ENCODE results near the gene BDKRB1. TPM values are rescaled to one million over a fixed set of nuclear protein-coding genes. Genes with fewer than 3 reads are reported as not detected.

BDKRB1 gene
- total and polyA plus RNA-seq, 4 experiments from 2014 or later = not detected

DNA sequence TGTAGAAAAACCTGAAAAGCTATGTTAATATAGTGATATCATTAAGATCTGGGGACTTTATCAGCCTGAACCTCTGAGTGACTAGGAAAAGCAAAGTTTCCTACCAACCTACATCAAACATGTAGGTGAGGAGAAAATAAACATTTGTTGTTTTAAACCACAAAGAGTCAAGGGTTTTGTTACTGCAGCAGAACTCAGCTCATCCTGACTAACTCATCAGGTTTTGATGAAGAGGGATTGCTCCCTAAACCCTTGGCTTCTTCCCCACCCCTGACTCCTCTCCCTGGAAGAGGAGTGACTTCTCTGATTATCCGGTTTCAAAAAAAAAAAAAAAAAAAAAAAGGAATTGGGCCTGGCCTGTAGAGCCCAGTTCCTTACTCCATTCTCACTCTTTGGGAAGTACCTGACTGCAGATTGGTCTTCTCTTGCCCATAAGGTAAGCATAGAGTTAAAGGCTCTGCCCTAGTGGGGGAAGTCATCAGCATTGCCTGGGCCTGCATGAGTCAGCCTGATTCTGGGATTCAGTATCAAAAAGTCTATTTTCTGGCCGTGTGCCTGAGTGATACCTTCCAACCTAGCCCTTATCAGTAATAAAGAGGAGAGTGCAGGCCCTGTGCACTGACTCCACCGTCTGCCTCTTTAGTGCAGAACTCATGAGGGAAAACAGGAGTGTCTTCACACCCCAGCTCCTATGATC, 16.9 kb downstream of the BDKRB1 start:
- H3K27ac Mint-ChIP-seq = no peak overlapping the region
- Histone ChIP-seq H3K4me3 (ENCODE audit: low read length in 2 of 2) (no peak overlapping the region), H3K36me3 (ENCODE audit: insufficient read depth, low read length) (no peaks in the 10 kb centered on the region), H3K4me1 (ENCODE audit: insufficient read depth, low read length) (no peaks in the 10 kb centered on the region), H3K27ac (ENCODE audit: low read depth, low read length) (no peak overlapping the region), H3K27me3 (ENCODE audit: insufficient read depth, low read length) (no peaks in the 10 kb centered on the region), H3K9me3 (ENCODE audit: control insufficient read depth in 1 of 2, low read length in 2 of 2) (peaks cover 0 to 5% of the 10 kb centered on the region in 2 donors)
- intact Hi-C loops (cut with micrococcal nuclease) = no loop called here
- peaks cover 0 to 3% (median under 1%) of the 10 kb centered on the region in 4 donors for H3K4me1 Mint-ChIP-seq
- CTCF ChIA-PET (ENCODE audit: partially characterized antibody) = interaction anchor here (9.2 kb wide), 1 partner anchor 172 kb away, joined by 114 read pairs; no protein-coding TSS in a partner anchor
- no peak for DNase-seq
- peaks cover 0 to 8% of the 10 kb centered on the region in 2 donors for H3K36me3 Mint-ChIP-seq
- H3K4me3 Mint-ChIP-seq = no peak overlapping the region
- no peaks in the 10 kb centered on the region for H3K27me3 Mint-ChIP-seq
- H3K9me3 Mint-ChIP-seq = peaks cover 0 to 19% (median 10%) of the 10 kb centered on the region in 8 donors
- POLR2A ChIA-PET (ENCODE audit: partially characterized antibody) = no interaction called here

DNA sequence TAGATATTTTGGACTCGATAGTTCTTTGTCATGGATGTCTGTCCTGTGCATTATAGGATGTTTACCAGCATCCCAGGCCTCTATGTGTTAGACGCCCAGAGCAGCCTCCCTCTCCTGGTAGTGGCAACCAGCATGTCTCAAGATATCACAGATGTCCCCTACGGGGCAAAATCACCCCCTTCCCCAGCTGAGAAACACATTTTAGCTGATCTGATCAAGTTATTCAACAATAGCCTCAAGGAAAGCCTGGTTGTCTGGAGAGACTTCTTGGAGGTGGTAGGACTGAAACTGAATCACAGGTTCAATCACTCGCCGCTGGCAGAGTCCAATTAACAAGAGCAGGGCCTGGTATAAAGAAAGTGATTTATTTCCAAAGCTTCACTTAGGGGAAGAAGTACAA, 17.6 kb downstream of the BDKRB1 start:
- intact Hi-C loops (cut with micrococcal nuclease) = loop anchor here (2.0 kb wide), 1 partner anchor 275 kb away; no protein-coding TSS in a partner anchor
- no peaks in the 10 kb centered on the region for H3K27me3 Mint-ChIP-seq
- H3K36me3 Mint-ChIP-seq = peaks cover 0 to 8% of the 10 kb centered on the region in 2 donors
- Histone ChIP-seq H3K4me1 (ENCODE audit: insufficient read depth, low read length) (no peaks in the 10 kb centered on the region), H3K27ac (ENCODE audit: low read depth, low read length) (no peak overlapping the region), H3K27me3 (ENCODE audit: insufficient read depth, low read length) (no peaks in the 10 kb centered on the region), H3K9me3 (ENCODE audit: control insufficient read depth in 1 of 2, low read length in 2 of 2) (peaks cover 0 to 11% of the 10 kb centered on the region in 2 donors), H3K36me3 (ENCODE audit: insufficient read depth, low read length) (no peaks in the 10 kb centered on the region), H3K4me3 (ENCODE audit: low read length in 2 of 2) (no peak overlapping the region)
- DNase-seq = no peak
- H3K9me3 Mint-ChIP-seq = peaks cover under 1 to 25% (median 14%) of the 10 kb centered on the region in 8 donors
- ChIA-PET POLR2A (ENCODE audit: partially characterized antibody) (no interaction called here), CTCF (ENCODE audit: partially characterized antibody) (interaction anchor here (1.2 to 9.2 kb wide), 5 partner anchors 12 to 712 kb away, joined by 3 to 114 read pairs (median 4); no protein-coding TSS in a partner anchor)
- no peak overlapping the region for H3K27ac Mint-ChIP-seq
- H3K4me3 Mint-ChIP-seq = no peak overlapping the region
- H3K4me1 Mint-ChIP-seq = peaks cover 0 to 3% (median under 1%) of the 10 kb centered on the region in 4 donors

DNA sequence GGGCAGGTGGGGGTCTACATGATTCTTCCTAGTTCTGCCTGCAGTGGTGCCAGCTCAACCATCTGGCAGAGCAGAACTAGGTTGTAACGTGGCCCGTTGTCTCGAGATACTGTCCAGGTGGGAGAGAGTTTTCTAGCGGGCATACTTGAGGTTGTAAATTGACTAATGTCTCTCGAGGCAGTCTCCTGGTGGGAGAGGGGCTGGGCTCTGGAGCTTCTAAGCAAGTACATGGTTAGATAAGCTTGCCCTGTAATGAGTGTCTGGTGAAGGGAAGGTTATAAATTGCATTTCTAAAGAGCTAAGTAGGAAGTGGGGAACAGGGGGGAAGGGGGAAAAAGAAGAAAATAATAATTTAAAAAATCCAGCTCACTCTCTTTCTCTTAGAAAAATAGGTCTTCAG, 18.1 kb downstream of the BDKRB1 start:
- peaks cover 0 to 8% of the 10 kb centered on the region in 2 donors for H3K36me3 Mint-ChIP-seq
- H3K36me3 ChIP-seq (ENCODE audit: insufficient read depth, low read length) = no peaks in the 10 kb centered on the region

DNA sequence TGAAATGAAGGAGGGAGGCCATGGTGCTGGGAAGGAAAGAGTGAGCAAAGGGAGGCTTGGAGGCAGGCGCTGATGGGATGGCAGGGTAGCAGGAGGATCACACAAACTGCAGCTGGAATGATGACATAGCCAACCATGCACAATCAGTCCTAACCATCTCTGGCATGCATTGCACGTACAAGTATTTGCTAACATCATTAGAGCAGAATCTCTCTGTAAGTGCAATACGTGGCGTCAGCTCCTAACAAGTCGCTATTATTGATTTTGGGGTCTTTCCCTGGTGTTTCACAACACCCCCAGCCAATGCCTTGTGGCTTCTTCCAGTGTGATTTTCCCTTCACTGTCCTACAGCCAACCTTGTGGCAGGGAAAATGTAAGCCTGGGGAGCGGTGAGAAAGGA, 18.5 kb downstream of the BDKRB1 start:
- H3K27ac Mint-ChIP-seq = no peak overlapping the region
- POLR2A ChIA-PET (ENCODE audit: partially characterized antibody) = no interaction called here

More for the DNA sequence above, 18.1 kb downstream of the BDKRB1 start:
- Histone ChIP-seq H3K27ac (ENCODE audit: low read depth, low read length) (no peak overlapping the region), H3K4me3 (ENCODE audit: low read length in 2 of 2) (no peak overlapping the region), H3K27me3 (ENCODE audit: insufficient read depth, low read length) (no peaks in the 10 kb centered on the region), H3K9me3 (ENCODE audit: control insufficient read depth in 1 of 2, low read length in 2 of 2) (peaks cover 0 to 11% of the 10 kb centered on the region in 2 donors), H3K4me1 (ENCODE audit: insufficient read depth, low read length) (no peaks in the 10 kb centered on the region)
- Mint-ChIP-seq H3K4me3 (no peak overlapping the region), H3K9me3 (peaks cover 2 to 28% (median 16%) of the 10 kb centered on the region in 8 donors), H3K27ac (no peak overlapping the region), H3K27me3 (no peaks in the 10 kb centered on the region), H3K4me1 (peaks cover 0 to 3% (median under 1%) of the 10 kb centered on the region in 4 donors)
- intact Hi-C loops (cut with micrococcal nuclease) = loop anchor here (2.0 kb wide), 1 partner anchor 275 kb away; no protein-coding TSS in a partner anchor
- CTCF ChIA-PET (ENCODE audit: partially characterized antibody) = interaction anchor here (0.7 to 9.2 kb wide), 7 partner anchors 12 to 713 kb away, joined by 3 to 114 read pairs (median 3); no protein-coding TSS in a partner anchor
- POLR2A ChIA-PET (ENCODE audit: partially characterized antibody) = no interaction called here
- no peak for DNase-seq

DNA sequence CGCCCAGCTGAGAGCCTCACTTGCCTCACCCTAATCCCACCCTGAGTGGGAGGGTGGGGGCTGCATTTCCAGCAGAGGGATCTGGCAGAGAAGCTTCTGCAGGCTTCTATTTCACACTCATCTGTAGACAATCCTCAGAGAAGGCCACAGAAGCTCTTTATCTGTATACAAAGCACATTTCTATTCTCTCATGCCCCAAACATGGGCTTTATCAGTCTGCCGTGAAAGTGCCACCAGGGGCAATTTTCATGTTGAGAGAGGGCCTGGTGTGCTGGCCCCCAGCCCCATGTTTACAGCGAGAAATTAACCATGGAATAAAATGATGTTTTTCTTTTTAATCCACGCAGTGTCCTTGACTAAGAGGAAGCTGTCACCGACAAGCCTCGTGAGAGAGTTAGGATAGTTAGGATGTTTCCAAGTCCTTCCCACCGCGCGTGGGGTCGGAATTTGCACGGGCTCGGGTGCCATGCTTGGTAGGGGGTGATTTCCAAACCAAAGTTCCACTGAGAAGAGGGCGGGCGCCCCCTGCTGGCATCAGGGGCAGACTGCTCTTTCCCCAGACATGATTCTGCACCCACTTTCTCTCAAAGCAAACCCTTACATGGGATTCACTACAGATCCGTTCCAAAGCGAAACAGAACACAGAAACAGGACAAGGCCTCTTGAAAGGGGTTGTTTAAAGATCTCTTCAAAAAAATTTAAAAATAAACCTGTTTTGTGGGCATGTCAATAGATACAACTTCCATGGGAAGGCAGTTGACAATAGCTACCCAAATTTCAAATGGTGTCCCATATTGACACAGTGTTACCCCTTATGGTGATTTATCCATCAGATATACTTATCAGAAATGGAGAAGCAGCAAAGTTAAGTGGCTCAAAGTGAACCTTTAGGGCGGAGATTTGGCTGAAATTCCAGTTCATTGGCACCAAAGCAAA, 19.4 kb downstream of the BDKRB1 start:
- ChIA-PET POLR2A (ENCODE audit: partially characterized antibody) (no interaction called here), CTCF (ENCODE audit: partially characterized antibody) (interaction anchor here (1.2 to 9.2 kb wide), 6 partner anchors 11 to 714 kb away, joined by 3 to 114 read pairs (median 5); no protein-coding TSS in a partner anchor)
- no peaks in the 10 kb centered on the region for H3K36me3 ChIP-seq (ENCODE audit: insufficient read depth, low read length)
- peak; percentile 45 to 59 (median 50) for DNase-seq
- Mint-ChIP-seq H3K4me3 (no peak overlapping the region), H3K9me3 (peaks cover 2 to 30% (median 16%) of the 10 kb centered on the region in 8 donors), H3K36me3 (peaks cover 4 to 13% of the 10 kb centered on the region in 2 donors), H3K27me3 (no peaks in the 10 kb centered on the region), H3K27ac (no peak overlapping the region), H3K4me1 (peaks cover 0 to 3% (median under 1%) of the 10 kb centered on the region in 4 donors)
- no peaks in the 10 kb centered on the region for H3K4me1 ChIP-seq (ENCODE audit: insufficient read depth, low read length)
- H3K9me3 ChIP-seq (ENCODE audit: control insufficient read depth in 1 of 2, low read length in 2 of 2) = peaks cover 0 to 11% of the 10 kb centered on the region in 2 donors
- H3K27me3 ChIP-seq (ENCODE audit: insufficient read depth, low read length) = no peaks in the 10 kb centered on the region
- intact Hi-C loops (cut with micrococcal nuclease) = loop anchor here (1.0 to 2.0 kb wide), 2 partner anchors 149 to 277 kb away; no protein-coding TSS in a partner anchor
- no peak overlapping the region for H3K4me3 ChIP-seq (ENCODE audit: low read length in 2 of 2)
- no peak overlapping the region for H3K27ac ChIP-seq (ENCODE audit: low read depth, low read length)

More for the DNA sequence above, 18.5 kb downstream of the BDKRB1 start:
- DNase-seq = no peak
- H3K4me1 Mint-ChIP-seq = peaks cover 0 to 3% (median under 1%) of the 10 kb centered on the region in 4 donors
- H3K36me3 ChIP-seq (ENCODE audit: insufficient read depth, low read length) = no peaks in the 10 kb centered on the region
- H3K27me3 ChIP-seq (ENCODE audit: insufficient read depth, low read length) = no peaks in the 10 kb centered on the region
- H3K9me3 ChIP-seq (ENCODE audit: control insufficient read depth in 1 of 2, low read length in 2 of 2) = peaks cover 0 to 11% of the 10 kb centered on the region in 2 donors
- CTCF ChIA-PET (ENCODE audit: partially characterized antibody) = interaction anchor here (0.7 to 9.2 kb wide), 7 partner anchors 11 to 713 kb away, joined by 3 to 114 read pairs (median 3); no protein-coding TSS in a partner anchor
- H3K4me1 ChIP-seq (ENCODE audit: insufficient read depth, low read length) = no peaks in the 10 kb centered on the region
- no peak overlapping the region for H3K27ac ChIP-seq (ENCODE audit: low read depth, low read length)
- H3K4me3 Mint-ChIP-seq = no peak overlapping the region
- intact Hi-C loops (cut with micrococcal nuclease) = loop anchor here (2.0 kb wide), 1 partner anchor 276 kb away; no protein-coding TSS in a partner anchor
- H3K36me3 Mint-ChIP-seq = peaks cover 3 to 12% of the 10 kb centered on the region in 2 donors
- peaks cover 2 to 30% (median 16%) of the 10 kb centered on the region in 8 donors for H3K9me3 Mint-ChIP-seq
- H3K4me3 ChIP-seq (ENCODE audit: low read length in 2 of 2) = no peak overlapping the region
- no peaks in the 10 kb centered on the region for H3K27me3 Mint-ChIP-seq

DNA sequence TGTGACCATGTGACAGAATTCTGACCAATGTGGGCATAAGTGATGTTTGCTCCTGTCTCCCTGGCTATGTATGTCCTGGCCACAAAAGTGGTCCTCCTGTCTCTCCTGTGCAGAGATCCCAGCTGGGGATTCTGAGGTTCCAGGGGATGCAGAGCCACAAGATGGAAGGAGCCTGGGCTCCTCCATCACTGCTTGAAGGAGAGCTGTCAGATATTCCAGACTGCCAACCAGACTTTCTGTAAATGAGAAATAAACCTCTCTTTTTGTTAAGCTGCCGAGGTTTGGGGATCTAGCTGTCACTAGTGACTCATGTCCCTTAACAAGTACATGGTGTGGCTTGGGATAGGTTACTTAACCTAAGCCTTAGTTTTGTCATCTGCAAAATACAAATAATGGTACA, 21.9 kb downstream of the BDKRB1 start:
- POLR2A ChIA-PET (ENCODE audit: partially characterized antibody) = no interaction called here
- Mint-ChIP-seq H3K27ac (no peak overlapping the region), H3K4me1 (peaks cover 0 to 3% (median under 1%) of the 10 kb centered on the region in 4 donors), H3K36me3 (peaks cover 5 to 13% of the 10 kb centered on the region in 2 donors), H3K27me3 (no peaks in the 10 kb centered on the region), H3K9me3 (peaks cover 2 to 24% (median 9%) of the 10 kb centered on the region in 8 donors), H3K4me3 (no peak overlapping the region)
- intact Hi-C loops (cut with micrococcal nuclease) = no loop called here
- Histone ChIP-seq H3K36me3 (ENCODE audit: insufficient read depth, low read length) (peaks cover under 1% of the 10 kb centered on the region), H3K9me3 (ENCODE audit: control insufficient read depth in 1 of 2, low read length in 2 of 2) (peaks cover 0 to 11% of the 10 kb centered on the region in 2 donors), H3K27ac (ENCODE audit: low read depth, low read length) (no peak overlapping the region), H3K4me3 (ENCODE audit: low read length in 2 of 2) (no peak overlapping the region), H3K4me1 (ENCODE audit: insufficient read depth, low read length) (no peaks in the 10 kb centered on the region), H3K27me3 (ENCODE audit: insufficient read depth, low read length) (no peaks in the 10 kb centered on the region)
- DNase-seq = no peak
- CTCF ChIA-PET (ENCODE audit: partially characterized antibody) = interaction anchor here (9.2 kb wide), 1 partner anchor 177 kb away, joined by 114 read pairs; no protein-coding TSS in a partner anchor
